GM20000 (cell line): ENCODE data around the gene SLC36A2.

Source experiments
- DNase-seq: peaks from one replicate; pipeline ENCODE4 v3.0.0; 2012; ENCODE audit warnings: low spot score
- CTCF ChIP-seq: IDR thresholded peaks from 2 replicates; pipeline ENCODE4 v1.5.1; 2012; ENCODE audit warnings: mild to moderate bottlenecking, control low read depth; ENCODE audit errors: extremely low read depth, missing control alignments

SLC36A2 gene

GRCh38 chr5:151345808-151346478 lies 1.4 kb downstream of the SLC36A2 start:
- TF ChIP-seq CTCF, result no peak
- no peak for DNase-seq

GRCh38 chr5:151345187-151345807 lies 2.1 kb downstream of the SLC36A2 start:
- no peak for DNase-seq

GRCh38 chr5:151344088-151344487 lies 3.3 kb downstream of the SLC36A2 start:
- no peak for TF ChIP-seq CTCF
- DNase-seq, result no peak

More at GRCh38 chr5:151345187-151345807, 2.1 kb downstream of the SLC36A2 start:
- no peak for TF ChIP-seq CTCF

- no peak for DNase-seq
- no peak for TF ChIP-seq CTCF
Measured at GRCh38 chr5:151340004-151340403, 7.4 kb downstream of the SLC36A2 start.

GRCh38 chr5:151338734-151339133 lies 8.6 kb downstream of the SLC36A2 start:
- DNase-seq, result no peak
- no peak for TF ChIP-seq CTCF

- no peak for DNase-seq
- TF ChIP-seq CTCF, result no peak
Measured at GRCh38 chr5:151332857-151333256, 14.5 kb downstream of the SLC36A2 start.

GRCh38 chr5:151328734-151329133 lies 18.6 kb downstream of the SLC36A2 start:
- DNase-seq, result no peak
- no peak for TF ChIP-seq CTCF
